HG02973 (cell line): ENCODE measurements around the gene OTUD6A.
"Not testable (repeated sequence)": the region's sequence is repeated elsewhere in the genome, so short reads cannot be mapped to it uniquely, and the experiment has no call there.

Experiments used
- ATAC-seq: cut with Tn5 transposase; IDR thresholded peaks from one replicate; pipeline ENCODE4 v1.9.1; 2021; ENCODE audit warnings: moderate library complexity; ENCODE audit not compliant: unreplicated experiment

Gene OTUD6A

DNA sequence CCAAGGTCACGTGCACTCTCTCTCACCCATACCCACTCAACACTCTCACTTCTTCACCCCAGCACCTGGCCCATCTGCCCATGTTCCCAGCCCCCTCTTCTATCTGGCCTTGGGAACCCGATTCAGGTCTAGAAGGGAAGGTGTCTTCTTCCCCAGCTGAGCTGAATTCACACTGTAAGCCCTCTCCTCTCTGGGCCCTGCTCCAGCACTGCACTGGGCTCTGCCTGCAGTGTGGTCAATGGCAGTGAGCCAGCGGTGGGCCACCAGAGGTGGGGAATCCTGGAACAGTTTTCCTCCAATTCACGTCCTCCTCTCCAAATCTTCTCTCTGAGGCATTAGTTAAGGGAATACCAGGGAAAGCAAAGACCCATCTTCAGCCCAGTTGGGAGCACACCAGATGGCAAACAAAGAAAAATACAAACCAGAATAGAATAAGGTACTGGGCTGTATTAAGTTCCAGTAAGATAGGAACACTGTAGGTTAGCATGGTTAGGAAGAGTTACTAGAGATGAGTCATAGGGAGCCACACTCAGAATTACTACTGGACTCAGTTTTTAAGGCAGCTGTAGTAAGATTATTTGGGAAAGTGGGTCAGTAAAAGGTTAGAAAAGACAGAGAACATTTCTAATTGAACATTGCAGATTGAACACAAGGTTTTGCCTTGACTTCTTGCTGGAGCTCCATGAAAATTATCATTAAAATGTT is 17.6 kb upstream of the OTUD6A start:
- ATAC-seq = no peak

DNA sequence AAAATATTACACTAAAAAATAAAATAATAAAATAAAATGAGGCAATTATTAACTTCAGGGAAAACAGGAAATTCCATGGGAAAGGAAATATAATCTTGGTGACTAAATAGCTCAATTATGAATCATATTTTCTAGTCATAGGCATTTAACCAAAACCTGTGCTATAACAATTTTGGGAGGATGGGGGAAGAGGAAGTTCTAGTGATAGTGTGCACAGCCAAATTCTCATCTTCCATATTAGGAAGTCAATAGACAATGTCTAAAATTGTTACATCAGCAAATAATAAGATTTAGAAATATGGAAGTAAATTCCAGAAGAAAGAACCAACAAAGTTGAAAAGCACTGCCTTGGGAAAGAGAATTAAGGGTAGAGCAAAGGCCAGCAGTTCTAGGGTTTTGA is 15.3 kb upstream of the OTUD6A start:
- no peak for ATAC-seq

DNA sequence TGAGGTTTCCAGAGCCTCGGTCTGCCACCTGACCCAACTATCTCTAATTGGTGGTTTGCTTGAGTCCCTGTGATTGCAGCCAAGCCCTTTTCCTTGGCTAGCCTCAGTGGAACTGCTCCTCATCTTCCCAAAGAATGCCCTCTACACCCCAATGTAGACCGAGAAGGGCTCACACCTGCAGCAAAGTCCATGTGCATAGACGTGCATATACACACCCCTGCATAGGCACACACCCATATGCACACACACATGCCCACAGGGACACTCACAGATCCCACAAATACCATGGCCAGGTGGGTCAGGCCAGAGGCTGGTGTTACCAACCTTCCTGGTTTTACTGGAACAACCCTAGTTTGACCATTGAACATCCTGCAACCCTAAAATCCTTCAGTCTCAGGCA is 12.9 kb upstream of the OTUD6A start:
- ATAC-seq = no peak

DNA sequence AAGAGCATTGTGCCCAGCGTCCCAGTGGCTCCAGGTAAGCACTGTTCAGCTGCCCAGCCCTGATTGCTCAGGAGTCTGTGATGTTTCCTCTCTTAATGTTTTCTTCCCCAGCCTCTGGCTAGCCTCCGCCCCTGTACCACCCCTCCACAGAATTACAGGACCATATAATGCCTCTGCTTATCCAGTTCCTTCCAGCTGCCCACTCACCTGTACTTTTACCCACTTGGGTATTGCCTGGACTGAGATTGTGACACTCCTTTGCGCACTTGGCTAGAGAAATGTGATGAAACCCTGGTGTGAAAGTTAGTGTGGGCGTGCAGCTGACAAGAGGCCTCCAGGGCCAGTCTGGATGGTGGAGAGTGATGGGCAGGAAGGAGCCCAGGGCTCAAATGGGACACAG is 12.3 kb upstream of the OTUD6A start, which contains the start of gene AWAT2:
Gene AWAT2 (minus strand): TSS at position 14 of the 400 bp plus-strand sequence. CDS start 6 bp downstream, at position 8.
- ATAC-seq = no peak

DNA sequence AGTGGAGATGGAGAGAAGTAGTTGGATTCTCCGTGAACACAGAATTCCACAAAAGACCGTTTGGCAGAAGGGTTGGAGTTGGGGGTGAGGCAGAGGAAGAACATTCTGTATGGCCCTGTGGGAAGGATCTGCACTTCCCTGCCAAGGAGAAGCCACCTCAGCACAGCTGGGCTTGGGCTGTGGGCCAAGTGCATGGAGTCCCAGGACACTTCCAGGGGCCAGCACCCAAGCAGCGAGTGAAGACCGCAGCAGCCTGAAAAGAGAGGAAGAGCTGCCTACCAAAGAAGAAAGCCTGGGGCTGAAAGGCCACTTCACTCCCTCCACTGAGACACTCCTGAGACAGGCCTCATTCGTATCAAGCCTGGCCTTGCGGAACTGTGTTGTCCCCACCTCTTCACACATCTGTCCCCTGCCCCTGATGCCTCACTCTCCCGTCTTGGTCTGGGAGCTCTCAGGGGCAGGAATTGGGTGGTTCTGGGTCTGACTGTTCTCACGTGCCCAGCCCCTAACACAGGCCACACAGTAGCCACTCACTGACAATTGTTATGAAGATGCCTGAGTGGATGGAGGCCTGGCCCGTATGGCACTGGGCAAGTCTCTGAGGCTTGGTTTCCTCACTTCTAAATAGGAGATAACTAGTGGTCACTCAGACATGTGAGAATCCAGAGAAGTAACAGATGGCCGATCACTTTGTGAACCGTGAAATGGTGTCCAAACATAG is 9.2 kb upstream of the OTUD6A start:
- no peak for ATAC-seq

DNA sequence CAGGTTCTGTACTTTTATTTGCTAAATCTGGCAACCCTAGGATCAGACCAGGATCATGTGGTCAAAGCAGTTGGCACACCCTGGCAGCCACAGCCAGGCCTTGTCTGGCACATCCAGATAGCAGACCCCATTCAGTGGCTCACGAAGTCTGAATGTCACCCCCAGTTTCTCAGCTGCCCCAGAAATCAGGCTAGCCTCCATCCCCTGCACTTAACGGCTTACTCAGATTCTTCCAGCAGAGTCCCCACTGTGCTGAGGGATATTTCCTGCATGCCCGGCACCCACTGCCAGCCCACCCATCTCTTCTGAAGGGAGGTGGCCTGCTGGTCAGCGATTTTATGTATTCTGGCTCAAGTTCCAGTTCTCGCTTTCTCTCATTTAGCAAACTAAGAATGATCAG is 7.9 kb upstream of the OTUD6A start:
- ATAC-seq = no peak

DNA sequence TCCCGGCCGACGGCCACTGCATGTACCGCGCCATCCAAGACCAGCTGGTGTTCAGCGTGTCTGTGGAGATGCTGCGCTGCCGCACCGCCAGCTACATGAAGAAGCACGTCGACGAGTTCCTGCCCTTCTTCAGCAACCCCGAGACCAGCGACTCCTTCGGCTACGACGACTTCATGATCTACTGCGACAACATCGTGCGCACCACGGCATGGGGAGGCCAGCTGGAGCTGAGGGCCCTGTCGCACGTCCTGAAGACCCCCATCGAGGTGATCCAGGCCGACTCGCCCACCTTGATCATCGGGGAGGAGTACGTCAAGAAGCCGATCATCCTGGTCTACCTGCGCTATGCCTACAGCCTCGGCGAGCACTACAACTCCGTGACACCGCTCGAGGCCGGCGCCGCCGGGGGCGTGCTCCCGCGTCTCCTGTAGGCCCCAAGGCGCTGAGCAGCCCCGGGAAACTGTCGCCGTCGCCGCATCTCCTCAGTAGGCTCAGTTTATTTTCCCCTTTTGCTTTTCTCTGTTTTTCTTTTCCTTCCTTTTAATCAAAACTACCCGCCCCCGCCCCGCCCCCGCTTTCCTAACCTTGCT is 799 bp downstream of the OTUD6A start:
- ATAC-seq = no peak

DNA sequence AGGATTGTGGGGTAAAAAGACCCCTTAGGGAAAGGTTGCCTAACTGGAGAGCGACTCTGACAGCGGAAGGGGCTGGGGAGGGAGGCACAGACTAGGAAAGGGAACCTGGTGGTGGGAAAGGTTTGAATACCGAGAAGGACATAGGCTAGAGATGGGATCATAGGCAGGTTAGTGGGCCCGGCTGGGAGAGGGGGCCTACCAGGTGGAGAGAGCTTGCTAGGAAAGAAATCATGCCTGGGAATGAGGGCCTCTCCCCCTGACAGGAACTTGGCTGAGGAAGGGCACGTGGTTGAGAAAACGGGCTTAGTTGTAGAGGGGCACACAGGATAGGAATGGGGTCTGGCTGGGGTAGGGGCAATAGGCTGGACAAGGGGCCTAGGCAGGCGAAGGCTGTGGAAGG is 4.4 kb downstream of the OTUD6A start:
- no peak for ATAC-seq

DNA sequence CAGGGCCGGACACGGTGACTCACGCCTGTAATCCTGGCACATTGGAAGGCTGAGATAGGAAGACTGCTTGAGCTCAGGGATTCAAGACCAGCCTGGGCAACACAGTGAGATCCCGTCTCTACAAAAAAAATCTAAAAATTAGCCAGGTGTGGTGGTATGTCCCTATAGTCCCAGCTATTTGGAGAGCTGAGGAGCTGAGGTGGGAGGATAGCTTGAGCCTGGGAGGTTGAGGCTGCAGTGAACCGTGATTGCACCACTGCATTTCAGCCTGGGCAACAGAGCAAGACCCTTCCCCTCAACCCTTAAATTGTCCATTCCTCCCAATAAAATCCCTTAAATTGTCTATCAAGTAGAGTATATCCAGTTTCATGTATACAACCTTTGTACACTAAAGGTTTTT is 17.0 kb downstream of the OTUD6A start:
- ATAC-seq = no peak

DNA sequence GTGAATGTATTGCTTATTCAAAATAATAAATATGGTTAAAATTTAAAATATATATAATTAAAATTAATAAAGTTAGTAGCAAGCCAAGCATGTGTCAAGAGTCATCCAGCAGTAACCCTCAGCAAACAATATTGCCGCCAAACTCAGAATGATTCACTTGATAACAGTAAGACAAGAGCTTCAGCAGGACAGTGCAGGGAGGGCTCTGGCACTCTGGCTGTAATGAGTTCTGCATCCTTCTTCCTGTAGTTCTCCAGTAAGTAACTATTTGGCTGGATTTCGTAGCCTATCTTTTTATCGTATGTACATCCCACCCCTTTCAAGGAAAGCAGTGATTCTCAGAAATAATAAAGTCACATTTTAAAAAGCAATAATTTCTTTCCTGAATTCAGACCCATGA is 17.6 kb downstream of the OTUD6A start:
- ATAC-seq = no peak

DNA sequence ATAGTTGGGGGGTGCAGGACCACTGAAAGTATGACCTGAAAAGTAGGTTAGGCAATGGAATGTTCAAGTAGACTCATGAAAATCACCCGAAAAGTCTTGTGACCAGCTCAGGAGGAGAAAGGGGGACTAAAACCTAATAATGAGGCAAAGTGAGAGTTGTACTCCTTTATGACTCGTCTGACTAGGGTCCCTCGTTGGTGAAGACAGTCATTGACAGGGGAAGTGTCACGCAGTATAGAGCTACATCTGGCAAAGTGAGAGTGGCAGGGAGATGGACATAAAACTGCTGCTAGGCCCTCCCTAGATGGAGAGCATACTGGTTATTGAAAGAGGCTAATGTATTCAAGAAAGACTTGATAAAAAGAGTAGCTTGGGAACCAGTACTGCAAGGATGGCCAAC is 20.5 kb downstream of the OTUD6A start:
- no peak for ATAC-seq

DNA sequence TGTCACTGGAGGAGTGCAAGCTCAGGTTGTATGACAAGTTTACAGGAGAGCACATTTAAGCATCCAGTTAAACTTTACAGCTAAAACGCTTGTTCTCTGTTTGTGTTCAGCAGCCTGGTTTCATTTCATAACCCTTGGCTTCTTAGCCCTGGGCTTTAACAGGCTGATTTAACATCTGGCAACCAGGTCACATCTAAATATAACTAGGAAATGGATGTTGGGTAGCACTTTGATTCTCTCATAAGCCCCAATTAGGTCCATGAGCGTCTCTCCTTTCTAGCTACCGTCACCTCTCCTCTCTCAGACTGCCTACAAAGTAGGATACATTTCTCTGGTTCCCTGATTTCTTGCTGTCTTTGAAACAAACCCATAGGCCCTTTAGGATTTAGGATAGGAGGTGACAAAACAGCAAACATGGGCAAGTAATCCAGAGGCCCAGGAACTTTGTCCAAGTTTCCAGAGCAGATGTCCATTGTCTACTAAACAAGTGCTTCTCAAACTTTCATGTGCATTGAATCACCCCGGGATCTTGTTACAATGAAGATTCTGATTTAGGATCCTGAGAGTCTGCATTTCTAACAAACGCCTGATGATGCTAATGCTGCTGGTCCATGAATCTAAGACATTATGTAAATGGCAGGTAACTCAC is 22.5 kb downstream of the OTUD6A start:
- no peak for ATAC-seq

DNA sequence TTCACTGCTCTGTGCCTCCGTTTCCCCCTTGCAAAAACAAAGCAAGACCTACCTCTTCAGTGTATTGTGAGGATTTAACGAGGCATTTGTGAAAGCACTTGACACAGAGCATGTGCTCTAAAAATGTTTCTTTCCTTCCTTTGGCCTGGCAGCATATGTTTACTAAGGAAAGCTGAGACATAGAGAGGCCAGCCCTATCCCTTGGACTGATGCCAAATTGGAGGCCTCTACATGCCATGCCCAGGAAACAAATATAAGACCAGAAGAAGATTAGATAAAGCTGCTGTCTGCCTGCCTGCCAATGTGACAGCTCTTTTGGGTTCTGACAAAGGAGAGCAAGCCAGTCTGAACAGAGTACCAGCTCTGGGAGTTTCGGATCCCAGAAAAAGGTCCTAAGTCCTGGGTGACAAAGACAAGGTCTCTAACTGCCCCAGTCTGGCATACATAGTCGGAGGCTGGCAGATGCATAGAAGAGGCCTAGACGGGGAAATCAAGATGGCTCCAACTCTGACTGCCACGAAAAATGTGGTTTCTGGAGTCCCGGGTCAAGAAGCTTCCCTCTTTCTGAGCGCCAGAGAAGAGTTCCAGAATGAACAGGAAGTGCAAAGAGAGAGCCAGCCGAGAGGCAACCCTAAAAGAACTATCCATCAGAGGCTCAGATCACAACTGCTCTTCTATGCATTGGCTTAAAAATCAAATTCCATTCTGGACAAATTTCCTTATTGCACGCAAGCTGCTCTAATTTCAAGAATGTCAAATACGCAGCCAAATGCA is 25.8 kb downstream of the OTUD6A start:
- no peak for ATAC-seq

DNA sequence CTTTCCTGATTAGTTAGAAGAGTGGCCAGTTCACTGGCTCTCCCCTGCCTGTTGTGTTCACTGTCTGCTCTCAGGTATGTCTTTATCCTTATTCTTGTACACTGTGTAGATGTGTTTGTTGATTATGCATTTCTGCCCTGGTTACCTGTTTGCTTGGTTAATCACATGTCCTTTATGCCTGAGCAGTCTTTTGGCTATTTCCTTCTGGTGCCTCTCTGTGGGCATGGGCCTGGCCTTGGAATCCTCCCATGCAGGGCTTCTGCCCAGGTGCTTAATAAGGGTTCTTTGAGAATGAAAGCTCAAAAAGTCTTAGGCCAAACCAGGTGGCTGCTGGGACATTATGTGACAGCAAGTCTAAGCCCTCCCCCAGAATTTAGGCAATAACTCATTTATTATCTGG is 26.5 kb downstream of the OTUD6A start:
- no peak for ATAC-seq

DNA sequence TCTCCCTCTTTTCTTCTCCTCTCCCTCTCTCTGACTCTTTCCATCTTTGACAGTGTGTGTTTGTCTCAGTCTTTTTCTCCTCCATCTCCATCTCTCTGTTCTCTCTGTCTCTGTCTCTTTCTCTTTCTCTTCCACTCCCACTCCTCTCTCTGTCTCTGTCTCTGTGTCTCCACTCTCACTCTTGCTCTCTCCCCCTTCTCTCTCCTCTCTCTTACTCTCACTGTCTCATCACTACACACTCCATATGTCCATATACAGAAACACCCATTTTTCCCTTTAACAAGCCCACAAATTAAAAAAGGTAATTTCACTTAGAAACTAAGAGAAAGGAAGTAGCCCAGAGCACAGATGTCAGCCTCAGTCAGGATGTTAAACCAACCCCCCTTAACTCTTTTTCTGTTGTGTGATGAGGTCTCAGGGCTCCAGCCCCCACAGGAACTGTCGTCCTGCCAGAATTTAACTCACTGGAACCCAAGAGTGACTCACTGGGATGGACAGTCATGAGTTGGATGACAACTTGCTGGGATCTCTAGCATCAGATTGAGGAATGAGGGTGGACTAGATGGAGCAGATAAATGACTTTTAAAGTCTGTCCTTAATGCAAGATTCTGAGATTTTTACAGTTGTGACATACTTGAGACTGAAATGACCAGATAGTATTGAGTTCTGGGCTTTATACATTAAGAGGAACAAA is 27.5 kb downstream of the OTUD6A start:
- ATAC-seq = no peak

DNA sequence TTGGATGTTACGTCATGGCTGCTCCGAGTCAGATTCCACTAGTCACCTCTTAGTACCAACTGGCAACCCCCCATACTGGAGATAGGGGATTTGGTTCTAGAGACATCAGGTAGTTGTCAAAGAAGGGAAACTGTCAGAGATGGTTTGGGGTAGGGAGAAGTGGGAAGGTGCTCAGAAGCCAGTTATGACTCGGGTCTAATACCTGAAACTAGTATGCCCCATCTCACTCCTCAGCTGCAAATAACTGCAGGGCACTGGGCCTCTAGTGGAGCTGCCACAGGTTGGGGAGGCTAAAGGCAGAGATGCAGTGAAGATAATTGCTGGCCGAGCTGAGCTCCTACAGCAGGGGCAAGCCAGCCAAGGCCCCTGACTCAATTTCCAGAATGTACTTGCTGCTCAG is 30.0 kb downstream of the OTUD6A start:
- no peak for ATAC-seq

DNA sequence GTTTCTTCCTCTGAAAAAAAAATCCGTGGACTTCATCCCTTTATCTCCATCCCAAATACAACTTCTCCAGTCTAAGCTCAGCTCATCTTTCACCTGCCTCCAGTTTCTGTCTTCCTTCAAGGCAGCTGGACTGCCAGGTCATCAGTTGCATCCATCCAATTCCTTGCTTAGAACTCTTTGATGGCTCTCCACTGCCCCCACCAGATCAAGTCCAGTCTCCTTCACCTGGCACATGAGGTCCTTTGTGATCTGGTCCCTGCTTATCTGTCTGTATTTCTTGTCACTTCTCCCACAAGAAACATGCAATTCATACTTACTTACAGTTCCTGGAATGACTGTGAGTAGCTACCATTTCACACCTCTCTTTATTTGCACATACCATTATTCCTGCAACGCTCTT is 33.8 kb downstream of the OTUD6A start:
- no peak for ATAC-seq

DNA sequence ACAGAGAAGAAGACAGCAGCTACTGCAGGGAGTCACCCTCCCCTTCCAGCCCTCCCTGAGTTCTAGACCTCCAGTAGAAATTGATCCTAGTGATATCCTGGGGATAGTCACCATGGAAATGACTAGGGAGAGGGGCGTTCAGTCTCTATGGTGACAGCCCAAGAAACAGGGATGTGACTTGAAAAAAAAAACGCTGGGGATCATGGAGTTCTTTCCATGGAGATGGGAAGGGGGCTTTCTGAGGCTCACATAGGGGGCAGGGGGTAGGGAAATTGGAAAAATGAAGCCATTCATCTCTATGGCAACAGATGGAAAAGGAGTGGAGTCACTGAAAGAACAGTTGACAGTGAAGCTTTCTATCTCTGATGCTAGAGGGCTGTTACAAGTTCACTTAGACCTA is 43.0 kb downstream of the OTUD6A start:
- ATAC-seq = no peak

DNA sequence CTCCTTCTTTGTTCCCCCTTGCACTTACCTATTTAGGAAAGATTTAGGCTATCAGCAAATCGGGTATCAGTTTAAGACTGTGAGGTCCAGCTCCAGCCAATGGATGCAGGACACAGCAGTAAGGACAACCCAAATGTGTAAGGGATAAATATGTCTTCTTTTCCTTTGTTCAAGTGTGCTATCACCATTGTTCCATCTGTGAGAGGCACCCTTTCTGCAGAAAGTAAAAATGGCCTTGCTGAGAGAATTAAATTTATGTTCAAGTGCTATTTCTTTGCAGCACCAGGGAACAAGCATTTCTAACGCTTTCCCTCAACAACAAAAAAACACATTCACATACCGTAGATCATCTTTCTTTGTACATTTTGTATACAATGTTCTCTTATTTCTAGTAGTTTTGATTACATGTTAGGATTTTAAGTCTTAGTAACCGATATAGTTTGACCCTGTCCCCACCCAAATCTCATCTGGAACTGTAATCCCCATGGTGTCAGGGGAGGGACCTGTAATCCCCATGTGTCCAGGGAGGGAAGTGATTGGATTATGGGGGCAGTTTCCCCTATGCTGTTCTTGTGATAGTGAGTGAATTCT is 49.3 kb downstream of the OTUD6A start:
- not testable (repeated sequence) for ATAC-seq
